GM19324 (cell line): ENCODE measurements around the gene KLHL13.

Experiments
- ATAC-seq: cut with Tn5 transposase; IDR thresholded peaks from one replicate; pipeline ENCODE4 v1.9.1; 2021; ENCODE audit warnings: mild to moderate bottlenecking, moderate library complexity; ENCODE audit not compliant: unreplicated experiment, low FRiP score

Gene KLHL13

GRCh38 chrX:117898226-117898625 is 218.4 kb downstream of the KLHL13 start:
- ATAC-seq, result no peak

- no peak for ATAC-seq
These were observed 221.2 kb downstream of the KLHL13 start for GRCh38 chrX:117895418-117895817.

- no peak for ATAC-seq
These were observed 224.1 kb downstream of the KLHL13 start for GRCh38 chrX:117892469-117892868.

- ATAC-seq, result no peak
These were observed 244.8 kb downstream of the KLHL13 start for GRCh38 chrX:117871796-117872195.

- no peak for ATAC-seq
These were observed 256.1 kb downstream of the KLHL13 start for GRCh38 chrX:117860517-117860916.

- ATAC-seq, result no peak
These were observed 261.8 kb downstream of the KLHL13 start for GRCh38 chrX:117854806-117855205.

GRCh38 chrX:117851025-117851424 is 265.6 kb downstream of the KLHL13 start:
- no peak for ATAC-seq
